DMS114 treated with DMSO at 0.1 percent for 48 hours (cell line): ENCODE measurements around the gene DENND6A.
"Not testable (repeated sequence)": the region's sequence is repeated elsewhere in the genome, so short reads cannot be mapped to it uniquely, and the experiment has no call there.

Experiments used
- DNase-seq: peaks from one replicate; lab custom pipeline; 2025; ENCODE audit not compliant: unreplicated experiment; lab: John Stamatoyannopoulos, UW

DENND6A gene

DNA sequence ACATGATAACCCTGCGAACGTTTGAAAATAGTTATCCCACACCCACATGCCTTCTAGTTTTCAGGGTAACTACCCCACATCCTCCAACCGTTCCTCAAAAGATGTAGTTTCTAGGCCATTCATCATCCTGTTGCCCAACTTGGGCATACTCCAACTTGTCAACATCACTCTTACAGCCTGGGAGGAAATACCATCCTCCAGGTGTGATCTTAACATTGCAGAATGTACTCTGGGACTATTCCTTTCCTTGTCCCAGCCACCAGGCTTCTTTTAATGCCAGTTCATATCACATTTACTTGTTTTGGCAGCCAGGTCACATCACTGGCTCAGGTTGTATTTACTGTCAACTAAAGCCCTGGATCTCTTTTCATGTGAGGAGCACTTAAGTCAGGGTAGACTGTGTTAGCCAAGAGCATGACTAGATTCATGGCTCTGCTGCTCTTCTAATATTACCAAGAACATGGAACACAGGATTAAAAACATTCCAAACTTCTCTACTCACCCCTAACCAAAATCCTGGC, 4.0 kb upstream of the DENND6A start:
- DNase-seq = no peak

- DNase-seq = no peak
Measured at GRCh38 chr3:57694146-57694545, 1.3 kb upstream of the DENND6A start.

DNA sequence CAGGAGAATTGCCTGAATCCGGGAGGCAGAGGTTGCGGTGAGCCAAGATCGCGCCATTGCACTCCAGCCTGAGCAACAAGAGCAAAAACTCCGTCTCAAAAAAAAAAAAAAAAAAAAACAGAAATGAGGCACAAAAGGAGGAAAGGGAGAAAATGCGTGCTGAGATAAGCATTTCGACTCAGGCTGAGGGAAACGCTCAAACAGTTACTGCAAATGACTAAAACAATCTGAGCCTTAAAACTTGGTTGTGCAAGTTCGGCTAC, 813 bp downstream of the DENND6A start:
- DNase-seq = not testable (repeated sequence)

- no peak for DNase-seq
Measured at GRCh38 chr3:57691411-57692132, 1.3 kb downstream of the DENND6A start.

DNA sequence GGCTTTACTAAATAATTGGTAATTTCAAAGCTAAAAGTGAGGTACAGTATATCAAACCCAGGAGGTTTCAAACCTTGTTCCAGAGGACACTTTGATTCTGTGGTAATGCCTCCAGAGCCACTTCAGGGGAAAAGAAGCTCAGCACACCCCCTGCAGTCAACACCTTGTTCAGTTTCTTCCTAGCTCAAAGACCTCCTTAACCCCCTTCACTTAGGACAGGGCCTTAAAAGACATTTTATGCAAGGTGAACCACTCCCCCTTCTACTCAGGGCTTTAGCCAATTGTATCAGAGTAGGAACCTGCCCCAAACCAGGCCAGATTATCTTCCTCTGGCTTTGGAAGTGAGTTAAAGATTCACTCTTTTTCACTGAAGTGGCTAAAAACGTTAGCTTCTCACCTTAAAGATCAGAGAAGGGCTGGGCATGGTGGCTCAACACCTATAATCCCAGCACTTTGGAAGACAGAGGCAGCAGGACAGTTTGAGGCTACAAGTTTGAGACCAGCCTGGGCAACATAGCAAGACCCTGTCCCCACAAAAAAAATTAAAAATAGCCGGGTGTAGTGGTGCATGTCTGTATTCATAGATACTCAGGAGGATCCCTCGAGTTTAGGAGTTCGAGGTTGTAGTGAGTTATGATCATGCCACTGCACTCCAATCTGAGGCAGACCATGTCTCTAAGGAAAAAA, 3.4 kb downstream of the DENND6A start:
- DNase-seq = no peak

- no peak for DNase-seq
Measured at GRCh38 chr3:57688291-57688690, 4.6 kb downstream of the DENND6A start.

- DNase-seq = no peak
Measured at GRCh38 chr3:57683286-57683685, 9.6 kb downstream of the DENND6A start.

- no peak for DNase-seq
Measured at GRCh38 chr3:57682284-57682683, 10.6 kb downstream of the DENND6A start.

DNA sequence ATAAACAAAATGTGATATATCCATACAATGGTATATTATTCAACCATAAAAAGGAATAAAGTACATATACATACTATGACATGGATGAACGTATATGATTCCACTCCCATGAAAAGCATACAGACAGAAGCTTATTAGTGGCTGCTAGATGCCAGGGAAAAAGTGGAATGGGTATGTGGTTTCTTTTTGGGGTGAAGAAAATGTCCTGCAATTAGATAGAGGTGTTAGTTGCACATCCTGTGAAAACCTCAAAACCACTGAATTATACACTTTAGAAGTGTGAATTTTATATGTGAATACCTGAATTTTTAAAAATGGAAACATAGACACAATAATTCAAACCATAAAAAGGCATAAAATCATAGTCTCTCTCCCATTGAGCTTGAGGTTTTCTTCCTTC, 11.2 kb downstream of the DENND6A start:
- no peak for DNase-seq

DNA sequence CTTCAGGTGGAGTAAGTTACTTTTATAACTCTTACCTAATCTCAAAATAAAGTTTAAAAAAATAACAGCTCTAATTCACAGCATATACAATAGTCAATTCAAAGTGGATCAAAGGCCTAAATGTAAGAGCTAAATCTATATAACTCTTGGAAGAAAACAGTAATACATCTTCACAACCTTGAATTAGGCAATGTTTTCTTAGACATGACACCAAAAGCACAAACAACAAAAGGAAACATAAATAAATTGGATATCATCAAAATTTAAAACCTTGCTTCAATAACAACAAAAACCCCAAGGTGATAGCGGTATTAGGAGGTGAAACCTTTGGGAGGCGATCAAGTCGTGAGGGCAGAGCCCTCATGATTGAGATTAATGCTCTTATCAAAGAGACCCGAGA, 12.8 kb downstream of the DENND6A start:
- no peak for DNase-seq

DNA sequence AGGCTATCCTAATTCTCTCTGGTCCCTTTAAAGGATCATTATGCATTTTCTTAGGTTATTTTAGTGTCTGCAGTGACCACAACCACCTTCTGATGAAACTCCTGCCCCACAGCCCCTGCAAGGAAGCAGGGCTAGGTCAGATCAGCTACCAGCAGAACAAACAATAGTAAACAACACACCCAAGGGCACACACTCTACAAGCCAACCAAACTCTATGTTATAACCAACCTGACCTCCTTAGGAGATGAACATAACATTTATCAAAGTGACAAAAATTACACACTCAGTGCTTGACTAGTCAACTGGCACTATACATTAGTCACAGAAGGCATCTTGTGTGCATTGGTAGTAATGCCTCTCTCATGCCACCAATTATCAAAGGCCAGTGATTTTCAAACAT, 17.3 kb downstream of the DENND6A start:
- no peak for DNase-seq

GRCh38 chr3:57673156-57673555, 19.7 kb downstream of the DENND6A start:
- DNase-seq = no peak

DNA sequence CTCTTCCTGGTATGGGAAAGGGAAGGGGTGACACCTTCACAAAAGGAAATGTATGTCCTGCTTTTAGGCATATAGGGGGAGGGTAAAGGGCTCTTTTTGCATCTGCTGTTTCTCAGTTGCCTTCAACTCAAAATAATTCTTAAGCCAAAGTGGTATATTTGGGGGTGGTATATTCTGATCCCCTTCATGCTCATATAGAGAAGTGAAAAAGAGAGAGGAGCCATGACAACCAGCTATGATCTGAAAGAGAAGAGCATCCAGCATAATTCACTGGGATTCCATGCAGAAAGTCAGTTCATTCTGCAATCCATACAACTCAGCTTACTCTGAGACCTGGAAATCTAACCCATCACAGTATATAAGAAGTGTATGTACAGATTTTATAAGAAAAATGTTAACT, 22.3 kb downstream of the DENND6A start:
- no peak for DNase-seq

GRCh38 chr3:57661404-57661803, 31.5 kb downstream of the DENND6A start:
- DNase-seq = no peak

- DNase-seq = no peak
Measured at GRCh38 chr3:57659806-57660439, 33.0 kb downstream of the DENND6A start.

DNA sequence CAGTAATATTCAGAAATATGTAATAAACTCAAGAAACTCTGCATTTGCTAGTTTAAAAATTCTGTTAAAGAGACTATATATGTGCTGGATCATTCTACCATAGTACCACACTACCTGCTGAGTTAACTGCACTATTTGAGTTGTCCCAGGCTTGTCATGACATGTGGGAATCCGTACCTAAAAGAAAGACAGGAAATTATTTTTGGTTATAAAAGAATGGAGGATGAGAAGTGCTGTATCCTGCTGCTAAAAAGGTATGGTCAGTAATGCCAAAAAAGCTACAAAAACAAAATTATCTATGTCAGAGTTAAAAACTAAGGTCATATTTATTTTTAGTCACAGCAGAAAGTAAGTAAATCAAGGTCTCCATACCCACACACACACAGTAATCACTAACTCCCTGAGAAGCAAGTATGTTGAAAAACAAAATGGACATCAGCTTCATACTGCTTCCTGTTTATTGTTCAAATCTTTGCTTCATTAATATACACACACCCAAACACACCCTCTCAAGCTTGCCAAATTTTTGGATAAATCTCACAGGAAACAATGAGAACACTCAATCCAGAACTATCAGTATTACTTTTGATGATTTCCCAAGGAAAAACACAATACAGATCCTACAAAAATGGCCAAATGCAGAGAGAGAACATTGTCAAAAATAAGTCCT, 33.7 kb downstream of the DENND6A start:
- no peak for DNase-seq

DNA sequence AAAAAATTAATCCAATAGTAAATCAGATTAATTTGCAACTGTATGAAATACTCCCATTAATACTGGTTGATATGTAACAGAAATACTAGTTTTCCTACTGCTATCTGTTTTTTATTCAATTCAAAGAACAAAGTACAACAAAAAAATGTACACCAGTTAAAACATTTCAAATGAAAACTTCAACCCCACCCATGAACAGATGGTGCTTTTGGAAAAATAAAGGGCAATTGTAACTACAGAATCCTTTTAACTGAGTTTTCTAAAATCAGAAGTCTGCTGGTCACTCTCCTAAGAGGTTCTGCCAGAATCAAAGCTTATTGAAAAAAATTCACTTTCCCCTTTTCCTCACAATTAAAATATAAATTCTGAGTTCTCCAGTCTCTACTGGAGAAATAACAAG, 34.3 kb downstream of the DENND6A start:
- DNase-seq = no peak

GRCh38 chr3:57655727-57656126, 37.1 kb downstream of the DENND6A start:
- no peak for DNase-seq

DNA sequence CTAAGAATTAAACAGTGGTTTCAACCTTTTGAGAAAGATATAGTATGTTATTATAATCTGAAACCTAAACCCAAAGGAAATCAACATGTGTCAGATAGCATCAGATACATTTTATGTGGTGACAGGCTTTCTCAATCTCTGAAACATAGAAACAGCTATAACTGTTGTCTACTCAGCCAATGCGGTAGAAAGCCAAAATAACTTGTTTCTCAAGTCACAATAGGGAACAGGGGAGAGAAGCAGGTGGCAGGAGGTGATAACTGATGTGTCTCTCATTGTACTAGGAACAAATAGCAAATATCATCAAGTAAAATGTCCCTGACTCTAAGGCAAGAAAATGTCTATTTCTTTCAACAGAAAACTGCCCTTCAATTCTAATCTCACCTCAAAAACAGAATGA, 38.6 kb downstream of the DENND6A start:
- no peak for DNase-seq

DNA sequence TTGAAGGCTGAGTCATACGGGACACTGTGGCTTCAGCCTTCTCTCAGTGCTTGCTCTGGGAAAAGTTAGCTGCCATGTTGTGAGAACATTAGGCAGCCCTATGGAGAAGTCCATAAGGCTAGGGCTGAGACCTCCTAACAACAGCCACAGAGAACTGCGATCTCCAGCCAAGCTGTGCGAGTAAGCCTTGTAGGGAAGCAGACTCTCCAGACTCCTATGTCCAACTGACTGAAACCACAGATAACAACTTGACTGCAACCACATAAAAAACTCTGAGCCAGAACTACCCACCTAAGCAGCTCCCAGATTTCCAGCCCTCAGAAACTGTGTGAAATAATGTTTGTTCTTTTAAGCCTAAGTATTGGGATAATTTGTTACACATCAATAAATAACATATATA, 40.7 kb downstream of the DENND6A start:
- DNase-seq = no peak

DNA sequence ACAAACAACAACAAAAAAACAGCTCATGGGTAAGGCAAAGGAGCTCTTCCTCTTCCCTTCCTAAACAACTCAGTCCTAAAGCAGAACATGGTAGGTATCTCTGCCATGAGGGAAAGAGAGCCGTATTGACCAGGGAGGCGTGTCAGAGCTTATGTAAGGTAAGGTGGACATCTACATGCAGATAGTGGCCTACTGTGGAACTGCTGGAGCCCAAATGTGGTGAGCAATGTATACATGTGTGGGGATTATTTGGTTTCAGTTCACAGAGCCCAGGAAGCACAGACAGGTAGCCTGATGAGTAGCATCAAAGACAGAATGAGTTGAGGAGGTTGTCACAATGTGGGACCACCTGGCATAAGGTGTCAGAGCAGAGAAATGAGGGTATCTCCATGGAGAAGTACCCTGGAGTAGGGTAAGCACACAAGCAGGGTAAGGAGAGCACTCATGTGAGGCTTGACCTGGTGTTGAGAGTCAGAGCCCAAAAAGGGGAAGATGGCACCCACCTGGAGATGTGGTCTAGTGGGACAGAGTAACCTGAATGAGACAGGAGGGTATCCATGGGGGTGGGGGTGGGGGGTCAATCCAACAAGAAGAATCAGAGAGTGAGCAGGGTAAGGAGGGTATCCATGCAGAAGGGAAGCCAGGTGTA, 45.5 kb downstream of the DENND6A start:
- no peak for DNase-seq
